ENCODE results near the gene MYO18A. TPM values are rescaled to one million over a fixed set of nuclear protein-coding genes. Genes with fewer than 3 reads are reported as not detected.
A peak's percentile ranks its signal among the peaks of the same experiment; 100 is the strongest.

Gene MYO18A
- polyA plus RNA-seq, 1 donor (not counting 4 experiments of a cell fraction or from before 2014, with no cell fraction given) = 20.0 TPM

DNA sequence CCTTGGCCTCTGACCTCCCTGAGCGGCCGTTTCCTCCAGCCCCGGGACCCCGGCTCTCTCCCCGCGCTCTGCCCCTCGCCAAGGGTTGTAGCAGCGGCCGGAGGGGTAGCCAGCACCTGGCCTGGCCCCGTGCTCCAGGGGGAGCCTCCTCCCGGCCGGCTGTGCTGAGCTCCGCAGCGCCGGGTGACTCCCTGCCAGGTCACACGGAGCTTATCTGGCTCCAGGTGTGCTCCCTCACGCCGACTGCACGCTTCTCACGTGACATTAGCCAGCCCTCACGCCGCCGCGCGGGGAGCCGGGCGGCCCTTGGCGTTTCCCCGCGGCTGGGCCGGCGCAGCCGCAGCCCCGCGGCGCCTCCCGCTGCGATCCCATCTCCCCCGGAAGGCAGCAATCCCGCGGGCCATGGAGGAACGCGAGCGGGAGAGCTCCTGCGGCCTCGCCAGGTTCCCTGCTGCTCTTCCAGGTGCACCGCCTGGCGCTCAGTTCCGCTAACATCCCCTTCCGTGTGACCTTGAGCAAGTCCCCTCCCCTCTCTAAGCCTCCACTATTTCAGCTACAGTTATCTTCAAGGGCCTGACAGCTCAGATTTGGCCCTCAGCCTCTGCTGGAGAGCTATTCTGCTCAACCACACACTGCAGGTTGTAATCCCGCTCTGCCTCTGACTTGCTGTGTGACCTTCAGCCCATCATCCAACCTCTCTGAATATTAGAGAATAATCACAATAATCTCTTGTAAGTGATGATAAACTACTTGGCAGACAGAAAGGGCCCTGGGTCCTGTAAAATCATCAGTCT is 3.4 kb downstream of the MYO18A start:
- Histone ChIP-seq H3K4me3 (ENCODE audit: control insufficient read depth in 2 of 3, extremely low read depth in 1 of 3, insufficient read depth in 2 of 3, low read depth in 1 of 3, low read length in 3 of 3) (peak overlapping the region; percentile 55 to 67 (median 63)), H3K9me3 (ENCODE audit: control insufficient read depth, low read depth, low read length) (no peaks in the 10 kb centered on the region), H4K20me1 (ENCODE audit: control insufficient read depth, extremely low read depth, insufficient read depth, low read length) (no peaks in the 10 kb centered on the region), H3K4me1 (ENCODE audit: control insufficient read depth, extremely low read depth, insufficient read depth, low read length) (peaks cover 46% of the 10 kb centered on the region), H2AFZ (ENCODE audit: control insufficient read depth, low read length) (peak overlapping the region; percentile 24), H3K9ac (ENCODE audit: control insufficient read depth, extremely low read depth, insufficient read depth, low read length) (peak overlapping the region; percentile 91), H3K27ac (ENCODE audit: control insufficient read depth, insufficient read depth, low read length) (peak overlapping the region; percentile 93), H3K9me1 (ENCODE audit: control insufficient read depth, extremely low read depth, insufficient read depth, low read length) (no peaks in the 10 kb centered on the region), H3K79me2 (ENCODE audit: control insufficient read depth, insufficient read depth, low read length) (peaks cover 54% of the 10 kb centered on the region), H3K4me2 (ENCODE audit: control insufficient read depth, extremely low read depth, insufficient read depth, low read depth, low read length) (peak overlapping the region; percentile 74), H3K27me3 (ENCODE audit: control insufficient read depth, extremely low read depth, insufficient read depth, low read length) (no peaks in the 10 kb centered on the region), H3K36me3 (ENCODE audit: control insufficient read depth in 2 of 2, extremely low read depth in 1 of 2, insufficient read depth in 2 of 2, low read length in 2 of 2) (no peaks in the 10 kb centered on the region)
- TF ChIP-seq, protein P1, sequence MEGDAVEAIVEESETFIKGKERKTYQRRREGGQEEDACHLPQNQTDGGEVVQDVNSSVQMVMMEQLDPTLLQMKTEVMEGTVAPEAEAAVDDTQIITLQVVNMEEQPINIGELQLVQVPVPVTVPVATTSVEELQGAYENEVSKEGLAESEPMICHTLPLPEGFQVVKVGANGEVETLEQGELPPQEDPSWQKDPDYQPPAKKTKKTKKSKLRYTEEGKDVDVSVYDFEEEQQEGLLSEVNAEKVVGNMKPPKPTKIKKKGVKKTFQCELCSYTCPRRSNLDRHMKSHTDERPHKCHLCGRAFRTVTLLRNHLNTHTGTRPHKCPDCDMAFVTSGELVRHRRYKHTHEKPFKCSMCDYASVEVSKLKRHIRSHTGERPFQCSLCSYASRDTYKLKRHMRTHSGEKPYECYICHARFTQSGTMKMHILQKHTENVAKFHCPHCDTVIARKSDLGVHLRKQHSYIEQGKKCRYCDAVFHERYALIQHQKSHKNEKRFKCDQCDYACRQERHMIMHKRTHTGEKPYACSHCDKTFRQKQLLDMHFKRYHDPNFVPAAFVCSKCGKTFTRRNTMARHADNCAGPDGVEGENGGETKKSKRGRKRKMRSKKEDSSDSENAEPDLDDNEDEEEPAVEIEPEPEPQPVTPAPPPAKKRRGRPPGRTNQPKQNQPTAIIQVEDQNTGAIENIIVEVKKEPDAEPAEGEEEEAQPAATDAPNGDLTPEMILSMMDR (optimal IDR thresholded peaks at IDR 0.05 in 1 of 3, IDR thresholded peaks at IDR 0.05 in 1 of 3, conservative IDR thresholded peaks at IDR 0.05 in 1 of 3; ENCODE audit: extremely low read depth in 1 of 3, insufficient read depth in 2 of 3, low read length in 3 of 3) = no peak
- no peak for TF ChIP-seq EZH2 (IDR thresholded peaks at IDR 0.05; ENCODE audit: low read length)
- dilution Hi-C loops (cut with MboI; ENCODE audit: extremely low pct_ligation_motif_present, low sequenced_read_pairs) = no loop called here
- DNase-seq (ENCODE audit: low read depth, low spot score) = no peak
- no peak for FAIRE-seq

DNA sequence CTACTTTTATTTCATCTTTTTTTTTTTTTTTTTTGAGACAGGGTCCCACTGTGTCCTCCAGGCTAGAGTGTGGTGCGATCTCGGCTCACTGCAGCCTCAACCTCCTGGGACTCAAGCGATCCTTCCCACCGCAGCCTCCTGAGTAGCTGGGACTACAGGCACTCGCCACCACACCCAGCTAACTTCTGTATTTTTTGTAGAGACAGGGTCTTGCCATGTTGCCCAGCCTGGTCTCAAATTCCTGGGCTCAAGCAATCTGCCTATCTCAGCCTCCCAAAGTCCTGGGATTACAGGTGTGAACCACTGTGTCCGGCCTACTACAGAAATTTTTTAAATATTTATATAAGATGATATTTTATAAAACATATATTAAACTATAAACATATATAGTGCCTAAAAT is 4.8 kb downstream of the MYO18A start:
- no peak for DNase-seq (ENCODE audit: low read depth, low spot score)

More for the DNA sequence above, 4.8 kb downstream of the MYO18A start:
- Histone ChIP-seq H3K36me3 (ENCODE audit: control insufficient read depth in 2 of 2, extremely low read depth in 1 of 2, insufficient read depth in 2 of 2, low read length in 2 of 2) (no peaks in the 10 kb centered on the region), H2AFZ (ENCODE audit: control insufficient read depth, low read length) (no peak overlapping the region), H3K9me3 (ENCODE audit: control insufficient read depth, low read depth, low read length) (no peaks in the 10 kb centered on the region), H3K9me1 (ENCODE audit: control insufficient read depth, extremely low read depth, insufficient read depth, low read length) (no peaks in the 10 kb centered on the region), H3K4me1 (ENCODE audit: control insufficient read depth, extremely low read depth, insufficient read depth, low read length) (peaks cover 34% of the 10 kb centered on the region), H3K27ac (ENCODE audit: control insufficient read depth, insufficient read depth, low read length) (no peak overlapping the region), H3K27me3 (ENCODE audit: control insufficient read depth, extremely low read depth, insufficient read depth, low read length) (no peaks in the 10 kb centered on the region), H3K4me3 (ENCODE audit: control insufficient read depth in 2 of 3, extremely low read depth in 1 of 3, insufficient read depth in 2 of 3, low read depth in 1 of 3, low read length in 3 of 3) (no peak overlapping the region), H3K4me2 (ENCODE audit: control insufficient read depth, extremely low read depth, insufficient read depth, low read depth, low read length) (no peak overlapping the region), H4K20me1 (ENCODE audit: control insufficient read depth, extremely low read depth, insufficient read depth, low read length) (no peaks in the 10 kb centered on the region), H3K9ac (ENCODE audit: control insufficient read depth, extremely low read depth, insufficient read depth, low read length) (no peak overlapping the region), H3K79me2 (ENCODE audit: control insufficient read depth, insufficient read depth, low read length) (peaks cover 68% of the 10 kb centered on the region)
- no peak for TF ChIP-seq EZH2 (IDR thresholded peaks at IDR 0.05; ENCODE audit: low read length)
- TF ChIP-seq, protein P1 (optimal IDR thresholded peaks at IDR 0.05 in 1 of 3, IDR thresholded peaks at IDR 0.05 in 1 of 3, conservative IDR thresholded peaks at IDR 0.05 in 1 of 3; ENCODE audit: extremely low read depth in 1 of 3, insufficient read depth in 2 of 3, low read length in 3 of 3) = no peak
- FAIRE-seq = no peak
- dilution Hi-C loops (cut with MboI; ENCODE audit: extremely low pct_ligation_motif_present, low sequenced_read_pairs) = no loop called here

All from keratinocyte (primary cell).